A549 (cell line): ENCODE data around the gene DTNB. TPM values are rescaled to one million over a fixed set of nuclear protein-coding genes. Genes with fewer than 3 reads are reported as not detected.
"Not testable (repeated sequence)": the region's sequence is repeated elsewhere in the genome, so short reads cannot be mapped to it uniquely, and the experiment has no call there.

ENCODE experiments used
- ATAC-seq, 2 experiments: fragments of 200-7000 bp in 1 of 2; fragments of >200 bp in 1 of 2; cut with Nextera tagmentation in 1 of 2; cut with Tn5 transposase in 1 of 2; 3 replicates each; pipeline versions ENCODE4 v1.8.0 to v1.9.1; 2018 to 2020; ENCODE audit warnings: mild to moderate bottlenecking in 1 of 2, moderate library complexity in 1 of 2
- CTCF ChIA-PET: fragments of 300-600 bp; sonication (Branson Sonifier 250); formaldehyde crosslinking; extraction: SDS; loops from one replicate; lab custom pipeline; 2021; ENCODE audit warnings: antibody characterized with exemption, inconsistent platforms; lab: Yijun Ruan, JAX
- POLR2A ChIA-PET: fragments of 350-600 bp; formaldehyde crosslinking; extraction: SDS; loops from one replicate; lab custom pipeline; 2021; ENCODE audit warnings: antibody characterized with exemption, inconsistent platforms; lab: Yijun Ruan, JAX
- DNase-seq, 2 experiments: peaks; one replicate each; pipeline versions ENCODE4 v3.0.0 to v3.0.0-alpha.2; 2011 to 2016; ENCODE audit warnings: low read depth in 1 of 2, low spot score in 1 of 2
- FAIRE-seq: peaks from 2 replicates; lab custom pipeline; 2011; peaks lifted over from hg19 to GRCh38; lab: Jason Lieb, UNC
- H3K27ac ChIP-seq, 2 experiments: fragments of >200 bp; sonication (Bioruptor Twin); formaldehyde crosslinking; 3 replicates each; pipeline ENCODE4 v1.5.1; 2016 to 2017
- H3K4me1 ChIP-seq: fragments of >200 bp; sonication (Bioruptor Twin); formaldehyde crosslinking; 3 replicates; pipeline ENCODE4 v1.6.1; 2016
- H3K4me2 ChIP-seq: fragments of >200 bp; sonication (Bioruptor Twin); formaldehyde crosslinking; 3 replicates; pipeline ENCODE4 v1.6.1; 2016
- H3K4me3 ChIP-seq: fragments of >200 bp; sonication (Bioruptor Twin); formaldehyde crosslinking; 3 replicates; pipeline ENCODE4 v1.5.1; 2016
- H3K9me3 ChIP-seq: fragments of >200 bp; sonication (Bioruptor Twin); formaldehyde crosslinking; 3 replicates; pipeline ENCODE4 v1.6.1; 2016
- BHLHE40 ChIP-seq: IDR thresholded peaks from 2 replicates; pipeline ENCODE4 v1.6.1; 2012; ENCODE audit warnings: low read depth, low read length, inconsistent platforms
- CEBPB ChIP-seq, 2 experiments: fragments of >200 bp in 1 of 2; sonication (Bioruptor Twin) in 1 of 2; formaldehyde crosslinking in 1 of 2; IDR thresholded peaks; 2 replicates each; pipeline ENCODE4 v1.6.1; 2012 to 2016
- CHD4 ChIP-seq: fragments of 200-600 bp; sonication (generic); IDR thresholded peaks from 2 replicates; pipeline ENCODE4 v1.6.1; 2016; ENCODE audit warnings: antibody characterized with exemption, mild to moderate bottlenecking, borderline replicate concordance
- ESRRA ChIP-seq: fragments of 150-350 bp; IDR thresholded peaks from 2 replicates; pipeline ENCODE4 v1.6.1; 2014; ENCODE audit warnings: mild to moderate bottlenecking, low read length, borderline replicate concordance
- GATA3 ChIP-seq: IDR thresholded peaks from 2 replicates; pipeline ENCODE4 v1.6.1; 2012; ENCODE audit warnings: borderline replicate concordance
- HDAC2 ChIP-seq: fragments of 200-600 bp; sonication (generic); IDR thresholded peaks from 2 replicates; pipeline ENCODE4 v1.6.1; 2016
- HEYL ChIP-seq: fragments of 250-450 bp; sonication (Bioruptor Pico); IDR thresholded peaks from 2 replicates; pipeline ENCODE4 v1.8.0; 2021; ENCODE audit warnings: mild to moderate bottlenecking, moderate library complexity
- HOXA7 ChIP-seq: fragments of 250-450 bp; sonication (Bioruptor Pico); IDR thresholded peaks from 2 replicates; pipeline ENCODE4 v1.5.0; 2020; ENCODE audit warnings: mild to moderate bottlenecking, moderate library complexity
- HOXB5 ChIP-seq: fragments of 250-450 bp; sonication (Bioruptor Pico); IDR thresholded peaks from 2 replicates; pipeline ENCODE4 v1.5.0; 2020; ENCODE audit warnings: mild to moderate bottlenecking, moderate library complexity
- JUNB ChIP-seq: fragments of >200 bp; sonication (Bioruptor Twin); formaldehyde crosslinking; IDR thresholded peaks from 2 replicates; pipeline ENCODE4 v1.6.1; 2016
- KDM5A ChIP-seq: fragments of 200-600 bp; sonication (generic); IDR thresholded peaks from 2 replicates; pipeline ENCODE4 v1.6.1; 2016; ENCODE audit warnings: antibody characterized with exemption, mild to moderate bottlenecking
- MAZ ChIP-seq: fragments of 150-350 bp; IDR thresholded peaks from 2 replicates; pipeline ENCODE4 v1.6.1; 2014; ENCODE audit warnings: antibody characterized with exemption, low read depth, low read length, borderline replicate concordance
- MYC ChIP-seq: IDR thresholded peaks from 2 replicates; pipeline ENCODE4 v1.6.1; 2012; ENCODE audit warnings: mild to moderate bottlenecking, inconsistent platforms, low read length, improper control_type of control experiment, borderline replicate concordance
- NFE2L2 ChIP-seq: fragments of 150-350 bp; conservative IDR thresholded peaks from 2 replicates; pipeline ENCODE4 v1.6.1; 2014; ENCODE audit warnings: low read length
- NPAS2 ChIP-seq: fragments of 250-450 bp; sonication (Bioruptor Pico); IDR thresholded peaks from 2 replicates; pipeline ENCODE4 v1.8.0; 2022; ENCODE audit warnings: mild to moderate bottlenecking, moderate library complexity, borderline replicate concordance
- POLR2A ChIP-seq: IDR thresholded peaks from 2 replicates; pipeline ENCODE4 v1.6.1; 2012; ENCODE audit warnings: mild to moderate bottlenecking, low read length
- POLR2AphosphoS2 ChIP-seq: conservative IDR thresholded peaks from 2 replicates; pipeline ENCODE4 v1.6.1; 2012; ENCODE audit warnings: low read length, improper control_type of control experiment, inconsistent platforms
- RARB ChIP-seq: fragments of 250-450 bp; sonication (Bioruptor Pico); IDR thresholded peaks from 2 replicates; pipeline ENCODE4 v1.8.0; 2021; ENCODE audit warnings: mild to moderate bottlenecking, moderate library complexity
- RCOR1 ChIP-seq: fragments of 150-350 bp; IDR thresholded peaks from 2 replicates; pipeline ENCODE4 v1.6.1; 2014; ENCODE audit warnings: antibody characterized with exemption, low read length, low read depth
- RFX5 ChIP-seq: fragments of 450-650 bp; IDR thresholded peaks from 2 replicates; pipeline ENCODE4 v1.7.1; 2014; ENCODE audit warnings: antibody characterized with exemption, mild to moderate bottlenecking, moderate library complexity
- ZNF302 ChIP-seq: fragments of 250-450 bp; sonication (Bioruptor Pico); IDR thresholded peaks from 2 replicates; pipeline ENCODE4 v1.9.0; 2021; ENCODE audit warnings: inconsistent platforms, mild to moderate bottlenecking, moderate library complexity
- WGBS: methylation state at CpG from one replicate; pipeline ENCODE4 v1.1.6; 2017; ENCODE audit errors: missing lambda C conversion rate; 5-methylcytosine and 5-hydroxymethylcytosine counted together
- polyA plus RNA-seq, 4 experiments: library from polyadenylated mRNA; depleted of rRNA in 3 of 4; stranded (reverse); fragments of >200 nt; fragmentation: RNase III in 1 of 4; extraction: RNeasy Plus Mini Kit Qiagen cat#74134 plus additional on column Dnase treatment in 1 of 4; gene quantifications; 2 replicates in 3 of 4; 3 replicates in 1 of 4; pipeline ENCODE4 v1.2.3, GENCODE V29; 2011 to 2017
- TF ChIP-seq, protein P1 (sequence below): IDR thresholded peaks from 2 replicates; pipeline ENCODE4 v1.6.1; 2012
- TF ChIP-seq, protein P2 (sequence below): IDR thresholded peaks from 2 replicates; pipeline ENCODE4 v1.6.1; 2012; ENCODE audit warnings: low read depth, borderline replicate concordance
- TF ChIP-seq, protein P3 (sequence below): fragments of 200-600 bp; sonication (generic); IDR thresholded peaks from 2 replicates; pipeline ENCODE4 v1.6.1; 2016; ENCODE audit warnings: antibody characterized with exemption, mild to moderate bottlenecking, moderate library complexity
- TF ChIP-seq, protein P4 (sequence below): fragments of 250-450 bp; sonication (Bioruptor Pico); IDR thresholded peaks from 2 replicates; pipeline ENCODE4 v1.5.0; 2020; ENCODE audit warnings: low read depth, mild to moderate bottlenecking, moderate library complexity
- TF ChIP-seq, protein P5 (sequence below): fragments of >200 bp; sonication (Bioruptor Twin); formaldehyde crosslinking; IDR thresholded peaks from 2 replicates; pipeline ENCODE4 v1.6.1; 2016

Gene DTNB
- polyA plus RNA-seq, 2 of the 4 experiments (the other 2 are of a cell fraction), result 11.2 to 32.6 TPM

DNA sequence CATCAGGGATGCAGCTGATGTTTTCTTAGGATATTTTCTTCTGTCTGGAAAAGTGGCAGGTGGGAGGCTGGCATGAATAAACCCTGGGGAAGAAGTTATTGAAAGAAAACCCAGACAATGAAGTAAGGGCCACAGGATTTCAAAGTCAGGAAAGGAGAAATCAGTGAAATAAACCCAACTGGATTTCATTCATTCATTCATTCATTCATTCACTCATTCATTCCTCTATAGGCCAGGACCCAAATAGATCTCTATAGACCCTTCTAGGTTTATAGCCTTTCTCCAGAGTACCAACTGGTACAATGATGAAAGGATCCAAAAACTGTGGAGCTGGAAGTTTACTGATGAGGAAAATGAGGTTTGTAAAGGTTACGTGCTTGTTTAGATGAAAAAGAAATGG is 264.3 kb downstream of the DTNB start:
- Histone ChIP-seq H3K9me3 (no peaks in the 10 kb centered on the region), H3K4me2 (no peak overlapping the region), H3K4me1 (no peaks in the 10 kb centered on the region), H3K27ac (no peak overlapping the region), H3K4me3 (no peak overlapping the region)
- ATAC-seq (no peak), FAIRE-seq (no peak), DNase-seq (no peak)
- TF ChIP-seq JUNB (no peak), POLR2AphosphoS2 (no peak), RFX5 (no peak), HDAC2 (no peak), HOXA7 (CRISPR knock-in tag) (no peak), MYC (no peak), HOXB5 (CRISPR knock-in tag) (no peak), CHD4 (no peak), POLR2A (no peak), BHLHE40 (no peak), ZNF302 (CRISPR knock-in tag) (no peak), RARB (CRISPR knock-in tag) (no peak), GATA3 (no peak), KDM5A (no peak), RCOR1 (no peak)
- TF ChIP-seq, protein P1, sequence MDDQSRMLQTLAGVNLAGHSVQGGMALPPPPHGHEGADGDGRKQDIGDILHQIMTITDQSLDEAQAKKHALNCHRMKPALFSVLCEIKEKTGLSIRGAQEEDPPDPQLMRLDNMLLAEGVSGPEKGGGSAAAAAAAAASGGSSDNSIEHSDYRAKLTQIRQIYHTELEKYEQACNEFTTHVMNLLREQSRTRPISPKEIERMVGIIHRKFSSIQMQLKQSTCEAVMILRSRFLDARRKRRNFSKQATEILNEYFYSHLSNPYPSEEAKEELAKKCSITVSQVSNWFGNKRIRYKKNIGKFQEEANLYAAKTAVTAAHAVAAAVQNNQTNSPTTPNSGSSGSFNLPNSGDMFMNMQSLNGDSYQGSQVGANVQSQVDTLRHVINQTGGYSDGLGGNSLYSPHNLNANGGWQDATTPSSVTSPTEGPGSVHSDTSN, result no peak
- TF ChIP-seq, protein P2, sequence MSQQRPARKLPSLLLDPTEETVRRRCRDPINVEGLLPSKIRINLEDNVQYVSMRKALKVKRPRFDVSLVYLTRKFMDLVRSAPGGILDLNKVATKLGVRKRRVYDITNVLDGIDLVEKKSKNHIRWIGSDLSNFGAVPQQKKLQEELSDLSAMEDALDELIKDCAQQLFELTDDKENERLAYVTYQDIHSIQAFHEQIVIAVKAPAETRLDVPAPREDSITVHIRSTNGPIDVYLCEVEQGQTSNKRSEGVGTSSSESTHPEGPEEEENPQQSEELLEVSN, result no peak
- TF ChIP-seq, protein P3, sequence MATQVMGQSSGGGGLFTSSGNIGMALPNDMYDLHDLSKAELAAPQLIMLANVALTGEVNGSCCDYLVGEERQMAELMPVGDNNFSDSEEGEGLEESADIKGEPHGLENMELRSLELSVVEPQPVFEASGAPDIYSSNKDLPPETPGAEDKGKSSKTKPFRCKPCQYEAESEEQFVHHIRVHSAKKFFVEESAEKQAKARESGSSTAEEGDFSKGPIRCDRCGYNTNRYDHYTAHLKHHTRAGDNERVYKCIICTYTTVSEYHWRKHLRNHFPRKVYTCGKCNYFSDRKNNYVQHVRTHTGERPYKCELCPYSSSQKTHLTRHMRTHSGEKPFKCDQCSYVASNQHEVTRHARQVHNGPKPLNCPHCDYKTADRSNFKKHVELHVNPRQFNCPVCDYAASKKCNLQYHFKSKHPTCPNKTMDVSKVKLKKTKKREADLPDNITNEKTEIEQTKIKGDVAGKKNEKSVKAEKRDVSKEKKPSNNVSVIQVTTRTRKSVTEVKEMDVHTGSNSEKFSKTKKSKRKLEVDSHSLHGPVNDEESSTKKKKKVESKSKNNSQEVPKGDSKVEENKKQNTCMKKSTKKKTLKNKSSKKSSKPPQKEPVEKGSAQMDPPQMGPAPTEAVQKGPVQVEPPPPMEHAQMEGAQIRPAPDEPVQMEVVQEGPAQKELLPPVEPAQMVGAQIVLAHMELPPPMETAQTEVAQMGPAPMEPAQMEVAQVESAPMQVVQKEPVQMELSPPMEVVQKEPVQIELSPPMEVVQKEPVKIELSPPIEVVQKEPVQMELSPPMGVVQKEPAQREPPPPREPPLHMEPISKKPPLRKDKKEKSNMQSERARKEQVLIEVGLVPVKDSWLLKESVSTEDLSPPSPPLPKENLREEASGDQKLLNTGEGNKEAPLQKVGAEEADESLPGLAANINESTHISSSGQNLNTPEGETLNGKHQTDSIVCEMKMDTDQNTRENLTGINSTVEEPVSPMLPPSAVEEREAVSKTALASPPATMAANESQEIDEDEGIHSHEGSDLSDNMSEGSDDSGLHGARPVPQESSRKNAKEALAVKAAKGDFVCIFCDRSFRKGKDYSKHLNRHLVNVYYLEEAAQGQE, result no peak
- TF ChIP-seq, protein P4, sequence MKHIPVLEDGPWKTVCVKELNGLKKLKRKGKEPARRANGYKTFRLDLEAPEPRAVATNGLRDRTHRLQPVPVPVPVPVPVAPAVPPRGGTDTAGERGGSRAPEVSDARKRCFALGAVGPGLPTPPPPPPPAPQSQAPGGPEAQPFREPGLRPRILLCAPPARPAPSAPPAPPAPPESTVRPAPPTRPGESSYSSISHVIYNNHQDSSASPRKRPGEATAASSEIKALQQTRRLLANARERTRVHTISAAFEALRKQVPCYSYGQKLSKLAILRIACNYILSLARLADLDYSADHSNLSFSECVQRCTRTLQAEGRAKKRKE (CRISPR knock-in tag), result no peak
- POLR2A ChIA-PET, result no interaction called here
- 93% methylated on average over 1 of the region's 1 CpG for WGBS
- CTCF ChIA-PET, result interaction anchor here (0.9 to 1.8 kb wide), 3 partner anchors 11 to 256 kb away, joined by 3 to 5 read pairs (median 4); no protein-coding TSS in a partner anchor

DNA sequence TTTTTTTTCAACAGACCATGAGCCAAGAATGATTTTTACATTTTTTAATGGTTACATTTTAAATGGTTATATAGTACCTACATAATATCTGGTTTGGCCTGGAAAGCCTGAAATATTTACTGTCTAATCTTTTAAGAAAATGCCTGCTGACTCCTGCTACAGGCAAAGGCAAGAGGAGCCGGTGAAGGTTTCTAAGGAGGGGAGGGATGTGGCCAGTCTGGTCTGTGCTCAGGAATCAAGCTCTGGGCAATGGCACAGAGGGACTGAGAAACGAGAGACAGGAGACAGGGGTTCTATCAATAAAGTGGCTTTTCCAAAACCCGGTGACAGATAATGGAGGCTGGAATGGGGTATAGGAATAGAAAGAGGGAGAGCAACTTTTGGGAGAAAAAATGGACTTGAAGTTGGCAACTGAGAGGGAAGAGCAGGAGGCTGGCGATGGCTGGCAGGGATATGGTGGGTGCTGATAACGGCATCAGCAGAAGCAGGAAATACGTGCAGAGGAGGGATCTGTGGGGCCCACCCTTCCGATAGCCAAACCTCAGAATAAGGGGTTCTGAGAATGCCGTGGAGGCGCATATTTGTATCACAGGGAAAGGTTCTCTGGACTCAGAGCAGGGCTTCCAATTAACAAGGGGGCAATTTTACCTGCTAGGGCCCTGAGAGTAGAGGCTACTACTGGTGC is 267.6 kb downstream of the DTNB start:
- no peak overlapping the region for H3K27ac ChIP-seq
- WGBS, result 90% methylated on average over 9 of the region's 9 CpGs
- H3K4me3 ChIP-seq, result no peak overlapping the region
- FAIRE-seq, result no peak
- no peaks in the 10 kb centered on the region for H3K9me3 ChIP-seq
- CTCF ChIA-PET, result interaction anchor here (0.7 to 1.5 kb wide), 3 partner anchors 29 to 129 kb away, joined by 3 read pairs; no protein-coding TSS in a partner anchor
- DNase-seq, result no peak
- no peaks in the 10 kb centered on the region for H3K4me1 ChIP-seq
- H3K4me2 ChIP-seq, result no peak overlapping the region
- TF ChIP-seq JUNB (no peak), BHLHE40 (no peak), CEBPB (IDR thresholded peaks at IDR 0.05) (no peak), HEYL (no peak), HOXB5 (CRISPR knock-in tag) (no peak), ESRRA (no peak), NFE2L2 (no peak), MAZ (no peak), NPAS2 (no peak)
- TF ChIP-seq, protein P1, result no peak
- TF ChIP-seq, protein P5, sequence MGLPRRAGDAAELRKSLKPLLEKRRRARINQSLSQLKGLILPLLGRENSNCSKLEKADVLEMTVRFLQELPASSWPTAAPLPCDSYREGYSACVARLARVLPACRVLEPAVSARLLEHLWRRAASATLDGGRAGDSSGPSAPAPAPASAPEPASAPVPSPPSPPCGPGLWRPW, result no peak
- TF ChIP-seq, all 56 proteins: peak for 0
- POLR2A ChIA-PET, result no interaction called here
- no peak for ATAC-seq

DNA sequence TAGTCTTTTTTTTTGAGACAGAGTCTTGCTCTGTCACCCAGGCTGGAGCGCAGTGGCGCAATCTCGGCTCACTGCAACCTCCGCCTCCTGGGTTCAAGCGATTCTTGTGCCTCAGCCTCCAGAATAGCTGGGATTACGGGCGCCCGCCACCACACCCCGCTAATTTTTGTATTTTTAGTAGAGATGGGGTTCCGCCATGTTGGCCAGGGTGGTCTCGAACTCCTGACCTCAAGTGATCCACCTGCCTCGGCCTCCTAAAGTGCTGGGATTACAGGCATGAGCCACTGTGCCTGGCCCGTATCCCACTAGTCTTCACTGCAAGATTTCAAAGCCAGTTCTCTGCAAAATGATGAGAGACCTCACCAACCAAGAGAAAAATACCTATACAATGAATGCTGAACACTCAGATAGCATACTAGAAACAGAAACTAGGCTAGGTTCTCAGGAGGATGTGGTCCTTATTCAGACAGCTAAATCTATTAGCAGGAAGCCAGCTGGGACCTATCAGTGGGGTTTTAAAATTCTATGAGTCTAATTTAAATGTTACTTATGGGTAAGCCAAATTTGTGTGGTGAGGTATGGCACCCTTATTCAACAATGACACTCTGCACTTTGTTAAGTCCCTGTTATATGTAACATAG is 270.1 kb downstream of the DTNB start:
- WGBS, result 90% methylated on average over 13 of the region's 13 CpGs
- CTCF ChIA-PET, result interaction anchor here (0.8 to 2.3 kb wide), 2 partner anchors 14 to 27 kb away, joined by 3 to 7 read pairs; no protein-coding TSS in a partner anchor
- ATAC-seq, H3K4me2 ChIP-seq, POLR2A ChIA-PET, H3K4me1 ChIP-seq, H3K27ac ChIP-seq, H3K4me3 ChIP-seq, H3K9me3 ChIP-seq, FAIRE-seq, DNase-seq: not testable (repeated sequence)
